Transverse colon (tissue), 4 donors: ENCODE results near the gene TMEM88. TPM values are rescaled to one million over a fixed set of nuclear protein-coding genes. Genes with fewer than 3 reads are reported as not detected.
"Not testable (repeated sequence)": the region's sequence is repeated elsewhere in the genome, so short reads cannot be mapped to it uniquely, and the experiment has no call there.

Source experiments
- DNase-seq: peaks from one replicate; pipeline ENCODE4 v3.0.0-alpha.2; 2019
- H3K27ac ChIP-seq, 4 donors: fragments of 200-600 bp; sonication (generic); 2 replicates each; pipeline ENCODE4 v1.5.1; 2016 to 2018; ENCODE audit warnings: inconsistent platforms in 4 of 4
- H3K27me3 ChIP-seq: fragments of 200-600 bp; sonication (generic); 2 replicates; pipeline ENCODE4 v1.5.1; 2017; ENCODE audit warnings: inconsistent platforms
- H3K36me3 ChIP-seq, 4 donors: fragments of 200-600 bp; sonication (generic); 2 replicates each; pipeline ENCODE4 v1.5.1; 2017 to 2019; ENCODE audit warnings: inconsistent platforms in 4 of 4
- H3K4me1 ChIP-seq, 4 donors: fragments of 200-600 bp; sonication (generic); 2 replicates each; pipeline ENCODE4 v1.5.1; 2017 to 2020; ENCODE audit warnings: inconsistent platforms in 4 of 4
- H3K4me3 ChIP-seq, 4 donors: fragments of 200-600 bp; sonication (generic); 1 replicate in 1 of 4; 2 replicates in 3 of 4; pipeline versions ENCODE4 v1.5.1 to v1.6.1; 2017 to 2019; ENCODE audit warnings: inconsistent platforms in 4 of 4
- H3K9me3 ChIP-seq, 2 donors: fragments of 200-600 bp; sonication (generic); 2 replicates each; pipeline ENCODE4 v1.5.1; 2017 to 2019; ENCODE audit warnings: inconsistent platforms in 2 of 2
- CTCF ChIP-seq, 5 experiments: fragments of 200-600 bp in 3 of 5; fragments of 450-650 bp in 2 of 5; sonication (generic) in 3 of 5; IDR thresholded peaks; 1 replicate in 2 of 5; 2 replicates in 3 of 5; pipeline ENCODE4 v1.5.1; 2016 to 2017; ENCODE audit warnings: antibody characterized with exemption in 5 of 5, inconsistent platforms in 3 of 5, mild to moderate bottlenecking in 2 of 5, moderate library complexity in 1 of 5
- EP300 ChIP-seq: sonication (generic); formaldehyde crosslinking; IDR thresholded peaks from one replicate; pipeline ENCODE4 v1.6.1; 2017; ENCODE audit warnings: antibody characterized with exemption, low read depth
- POLR2A ChIP-seq: fragments of 450-650 bp; IDR thresholded peaks from one replicate; pipeline ENCODE4 v1.6.1; 2016; ENCODE audit warnings: antibody characterized with exemption, mild to moderate bottlenecking, moderate library complexity
- POLR2AphosphoS5 ChIP-seq, 3 donors: sonication (generic); formaldehyde crosslinking; IDR thresholded peaks; one replicate each; pipeline ENCODE4 v1.6.1; 2016; ENCODE audit warnings: antibody characterized with exemption in 3 of 3
- WGBS, 2 donors: methylation state at CpG; one replicate each; pipeline ENCODE4 v1.1.5; 2018; ENCODE audit warnings: low coverage in 1 of 2; 5-methylcytosine and 5-hydroxymethylcytosine counted together
- in situ Hi-C, 4 donors: fragments of 200-750 bp; cut with MboI; loops; one replicate each; pipeline versions ENCODE4 v1.15.0 to v1.15.1; 2017; ENCODE audit warnings: low sequenced_read_pairs in 3 of 4, low pct_ligation_motif_present in 1 of 4, low pct_unique_long_range_greater_than_20kb in 1 of 4
- intact Hi-C: fragments of 100-400 bp; cut with DNase I; formaldehyde crosslinking; loops from one replicate; pipeline ENCODE4 v1.15.1; 2023; ENCODE audit warnings: low total_unique reads
- total RNA-seq, 4 donors: library from RNA; depleted of rRNA; stranded (reverse); fragments of >200 nt; gene quantifications; one replicate each; pipeline ENCODE4 v1.1.0, GENCODE V29; 2016

The TMEM88 gene
- total RNA-seq, 4 donors from 2014 or later: 2.4 to 13.1 (median 6.8) TPM

DNA sequence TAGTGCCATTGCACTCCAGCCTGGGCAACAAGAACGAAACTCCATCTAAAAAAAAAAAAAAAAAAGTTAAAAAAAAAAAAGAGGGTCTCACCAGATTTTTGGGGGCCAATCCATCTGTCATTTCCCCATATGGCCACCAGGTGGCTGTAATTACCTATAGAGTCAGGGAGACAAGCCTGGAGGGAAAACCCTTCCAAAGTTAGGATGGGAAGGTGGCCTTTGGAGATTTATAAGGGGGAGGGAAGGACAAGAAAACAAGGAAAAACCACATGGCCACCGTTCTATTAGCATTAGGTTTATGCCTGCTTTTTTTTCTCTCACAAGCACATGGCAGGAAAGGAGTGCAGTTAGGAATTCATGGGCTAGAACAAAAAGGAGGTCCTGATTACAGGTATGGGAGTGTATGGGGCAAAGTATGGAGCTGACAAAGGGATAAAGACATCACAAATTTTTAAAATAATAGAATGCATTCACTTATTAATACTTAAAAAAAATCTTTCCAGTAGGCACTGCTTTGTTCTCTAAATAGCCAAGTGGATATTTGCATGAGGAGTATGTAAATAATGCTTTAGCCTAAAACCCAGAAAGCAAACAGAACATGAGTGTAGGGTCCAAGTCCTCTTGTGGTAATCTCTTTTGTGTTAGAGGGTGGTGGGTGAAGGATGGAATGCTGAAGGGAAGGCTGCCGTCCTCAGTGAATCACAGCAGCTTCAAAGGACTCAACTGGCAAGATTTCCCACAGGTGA lies 8.0 kb downstream of the TMEM88 start:
- intact Hi-C loops (loop anchor here (5.0 to 10.0 kb wide), 2 partner anchors 62 to 124 kb away; partner anchors contain the start of gene KCNAB3), in situ Hi-C loops (loop anchor here in 2 of 4 donors (25.0 kb wide), 1 partner anchor 124 kb away; no protein-coding TSS in a partner anchor)
- Histone ChIP-seq H3K4me3 (no peak overlapping the region), H3K27ac (no peak overlapping the region), H3K4me1 (peaks cover 6 to 27% (median 15%) of the 10 kb centered on the region in 4 donors), H3K27me3 (no peaks in the 10 kb centered on the region), H3K9me3 (no peaks in the 10 kb centered on the region), H3K36me3 (no peaks in the 10 kb centered on the region)
- 0 to 30% methylated on average over 1 to 3 of the region's 3 CpGs for WGBS, 2 donors
- peak; percentile 81 to 94 (median 86) for TF ChIP-seq CTCF (IDR thresholded peaks at IDR 0.05)
- no peak for TF ChIP-seq EP300
- no peak for TF ChIP-seq POLR2A
- no peak for TF ChIP-seq POLR2AphosphoS5 (IDR thresholded peaks at IDR 0.05)
- peak; percentile 31 for DNase-seq

DNA sequence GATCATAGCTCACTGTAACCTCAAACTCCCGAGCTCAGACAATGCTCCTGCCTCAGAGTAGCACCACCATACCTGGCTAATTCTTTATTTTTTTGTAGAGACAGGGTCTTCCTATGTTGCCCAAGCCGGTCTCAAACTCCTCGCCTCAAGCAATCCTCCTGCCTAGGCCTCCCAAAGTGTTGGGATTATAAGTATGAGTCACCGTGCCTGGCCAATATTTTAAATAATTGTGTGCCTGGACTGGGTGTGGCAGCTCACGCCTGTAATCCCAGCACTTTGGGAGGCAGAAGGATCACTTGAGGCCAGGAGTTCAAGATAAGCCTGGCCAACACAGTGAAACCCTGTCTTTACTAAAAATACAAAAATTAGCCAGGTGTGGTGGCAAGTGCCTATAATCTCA lies 9.5 kb downstream of the TMEM88 start:
- intact Hi-C loops (loop anchor here (5.0 to 10.0 kb wide), 2 partner anchors 60 to 123 kb away; partner anchors contain the start of gene KCNAB3), in situ Hi-C loops (loop anchor here in 2 of 4 donors (25.0 kb wide), 1 partner anchor 123 kb away; no protein-coding TSS in a partner anchor)
- 57 to 90% methylated on average over 2 to 5 of the region's 5 CpGs for whole genome bisulfite sequencing, 2 donors
- not testable (repeated sequence) for H3K4me3 ChIP-seq, H3K27ac ChIP-seq, H3K9me3 ChIP-seq, DNase-seq, H3K36me3 ChIP-seq, H3K27me3 ChIP-seq
- H3K4me1 ChIP-seq: peaks cover 0 to 23% (median 8%) of the 10 kb centered on the region in 4 donors

- Histone ChIP-seq H3K27me3 (no peaks in the 10 kb centered on the region), H3K4me1 (peaks cover 0 to 23% (median 8%) of the 10 kb centered on the region in 4 donors), H3K27ac (no peak overlapping the region), H3K36me3 (no peaks in the 10 kb centered on the region), H3K4me3 (no peak overlapping the region), H3K9me3 (no peaks in the 10 kb centered on the region)
- intact Hi-C loops (loop anchor here (5.0 to 10.0 kb wide), 2 partner anchors 60 to 122 kb away; partner anchors contain the start of gene KCNAB3), in situ Hi-C loops (loop anchor here in 2 of 4 donors (25.0 kb wide), 1 partner anchor 122 kb away; no protein-coding TSS in a partner anchor)
- TF ChIP-seq EP300 (no peak), POLR2A (no peak), POLR2AphosphoS5 (IDR thresholded peaks at IDR 0.05) (no peak), CTCF (IDR thresholded peaks at IDR 0.05) (no peak)
- WGBS, 2 donors: 87 to 91% methylated on average over 5 of the region's 5 CpGs
- DNase-seq: no peak
Measured at GRCh38 chr17:7864995-7865650, 10.3 kb downstream of the TMEM88 start.

- TF ChIP-seq POLR2AphosphoS5 (IDR thresholded peaks at IDR 0.05): no peak
- TF ChIP-seq EP300: no peak
- no peak for TF ChIP-seq CTCF (IDR thresholded peaks at IDR 0.05)
- no peak for TF ChIP-seq POLR2A
Measured at GRCh38 chr17:7867881-7868329, 13.0 kb downstream of the TMEM88 start.

More at GRCh38 chr17:7867881-7868329, 13.0 kb downstream of the TMEM88 start:
- Histone ChIP-seq H3K9me3 (no peaks in the 10 kb centered on the region), H3K4me1 (peaks cover 0 to 21% (median 7%) of the 10 kb centered on the region in 4 donors), H3K36me3 (peaks cover 0 to 2% (median 0%) of the 10 kb centered on the region in 4 donors), H3K27ac (peak overlapping the region in 3 of 4 donors; percentile 16 to 60 (median 23)), H3K4me3 (no peak overlapping the region), H3K27me3 (no peaks in the 10 kb centered on the region)
- intact Hi-C loops (loop anchor here (10.0 kb wide), 1 partner anchor 57 kb away; the partner anchor contains the start of gene KCNAB3), in situ Hi-C loops (loop anchor here in 2 of 4 donors (25.0 kb wide), 1 partner anchor 119 kb away; no protein-coding TSS in a partner anchor)
- no peak for DNase-seq
- 60 to 63% methylated on average over 5 of the region's 5 CpGs for whole genome bisulfite sequencing, 2 donors
